Activated CD8-positive, alpha-beta memory T cell treated with anti-CD3 and anti-CD28 coated beads, Interleukin-2, amount 50 U/mL, for 4 hours (primary cell): ENCODE results near the gene SOAT1.
"Not testable (repeated sequence)": the region's sequence is repeated elsewhere in the genome, so short reads cannot be mapped to it uniquely, and the experiment has no call there.

ENCODE experiments used
- DNase-seq: peaks from one replicate; pipeline ENCODE4 v3.0.0-alpha.2; 2020

The SOAT1 gene

DNA sequence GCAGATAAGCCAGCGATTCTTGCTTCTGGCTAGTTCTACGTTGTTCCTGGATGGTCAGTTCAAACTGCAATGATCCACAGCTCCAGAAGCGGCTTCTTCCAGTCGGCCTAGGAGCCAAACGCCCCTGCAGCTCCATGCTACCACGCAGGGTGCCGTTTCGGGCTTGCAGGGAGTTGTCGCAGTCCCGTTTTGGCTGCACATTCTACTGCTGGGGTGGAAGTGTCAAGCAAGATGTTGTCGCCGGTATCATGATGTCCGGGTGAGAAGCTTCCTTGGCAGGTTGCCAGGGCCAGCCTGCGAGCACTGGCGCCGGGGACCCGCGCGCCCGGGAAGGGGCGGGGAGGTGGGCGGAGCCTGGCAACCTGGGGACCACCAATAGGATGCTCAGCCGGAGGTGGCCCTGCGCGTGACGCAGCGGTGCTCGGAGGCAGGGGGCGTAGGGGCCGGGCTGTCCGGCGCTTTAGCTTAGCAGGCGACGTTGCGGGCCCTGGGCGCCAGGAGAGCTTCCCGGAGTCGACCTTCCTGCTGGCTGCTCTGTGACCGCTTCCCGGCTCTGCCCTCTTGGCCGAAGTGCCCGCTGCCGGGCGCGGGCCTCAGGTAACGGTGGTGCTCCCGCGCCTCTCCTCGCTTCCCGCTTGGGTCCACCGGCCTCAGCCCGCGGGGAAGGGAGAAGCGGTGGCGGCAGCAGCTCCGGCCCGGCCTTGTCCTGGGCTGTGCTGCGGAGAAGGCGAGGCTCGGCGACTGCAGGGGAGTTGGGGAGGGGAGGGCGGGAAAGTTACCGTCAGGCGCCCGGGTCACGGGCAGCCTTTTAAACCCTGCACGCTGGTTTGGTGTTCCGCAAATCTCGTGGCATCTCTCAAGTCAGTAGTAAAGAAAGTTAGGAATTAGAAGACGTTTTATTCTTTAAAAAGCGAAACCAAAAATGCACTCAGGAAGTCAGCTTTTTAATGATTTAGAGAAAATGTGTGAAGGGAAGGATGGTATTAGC, at the start of gene SOAT1:
Gene SOAT1, plus strand, starts transcription at position 458 of the 988 bp plus-strand sequence. CDS start 8,888 bp downstream, outside the sequence.
- DNase-seq = peak; percentile 96

DNA sequence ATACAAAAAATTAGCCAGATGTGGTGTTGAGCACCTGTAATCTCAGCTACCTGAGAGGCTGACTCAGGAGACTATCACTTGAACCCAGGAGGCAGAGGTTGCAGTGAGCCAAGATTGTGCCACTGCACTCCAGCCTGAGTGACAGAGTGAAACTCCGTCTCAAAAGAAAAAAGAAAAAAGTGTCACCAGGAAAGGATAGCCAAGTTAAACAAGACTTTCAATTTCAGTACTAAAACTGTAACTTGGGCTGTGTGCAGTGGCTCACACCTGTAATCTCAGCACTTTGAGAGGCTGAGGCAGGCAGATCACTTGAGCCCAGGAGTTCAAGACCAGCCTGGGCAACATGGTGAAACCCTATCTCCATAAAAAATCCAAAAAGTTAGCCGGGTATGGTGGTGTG, 48.2 kb upstream of the SOAT1 start:
- not testable (repeated sequence) for DNase-seq

DNA sequence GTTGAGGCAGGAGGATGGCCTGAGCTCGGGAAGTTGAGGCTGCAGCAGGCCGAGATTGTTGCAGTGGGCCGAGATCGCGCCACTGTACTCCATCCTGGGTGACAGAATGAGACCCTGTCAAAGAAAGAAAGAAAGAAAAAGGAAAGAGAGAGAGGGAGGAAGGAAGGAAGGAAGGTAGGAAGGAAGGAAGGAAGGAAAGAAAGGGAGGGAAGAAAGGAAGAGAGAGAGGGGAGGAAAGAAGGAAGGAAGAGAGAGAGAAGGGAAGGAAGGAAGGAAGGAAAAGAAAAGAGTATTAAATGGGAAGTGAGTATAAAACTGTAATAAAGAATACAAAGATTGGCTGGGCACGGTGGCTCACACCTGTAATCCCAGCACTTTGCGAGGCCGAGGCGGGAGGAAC, 45.7 kb upstream of the SOAT1 start:
- DNase-seq = no peak

DNA sequence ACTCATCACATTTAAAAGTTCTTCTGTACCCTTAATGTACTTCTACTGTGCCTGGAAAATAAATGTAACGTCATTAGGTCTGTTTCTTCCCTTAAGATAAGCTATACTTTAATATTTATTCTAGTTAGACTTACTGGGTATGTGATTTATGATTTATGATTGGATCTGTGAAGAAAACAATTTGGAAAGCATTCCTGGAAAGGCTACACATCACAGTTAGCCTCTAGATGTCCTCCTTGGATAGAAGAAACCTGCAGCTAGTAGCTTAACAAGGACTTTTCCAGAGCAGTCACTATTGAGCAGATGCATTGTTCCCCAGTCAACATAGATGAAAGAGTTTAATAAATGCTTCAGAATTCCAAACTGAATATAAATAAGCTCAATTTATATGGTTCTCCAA, 41.9 kb upstream of the SOAT1 start:
- no peak for DNase-seq

DNA sequence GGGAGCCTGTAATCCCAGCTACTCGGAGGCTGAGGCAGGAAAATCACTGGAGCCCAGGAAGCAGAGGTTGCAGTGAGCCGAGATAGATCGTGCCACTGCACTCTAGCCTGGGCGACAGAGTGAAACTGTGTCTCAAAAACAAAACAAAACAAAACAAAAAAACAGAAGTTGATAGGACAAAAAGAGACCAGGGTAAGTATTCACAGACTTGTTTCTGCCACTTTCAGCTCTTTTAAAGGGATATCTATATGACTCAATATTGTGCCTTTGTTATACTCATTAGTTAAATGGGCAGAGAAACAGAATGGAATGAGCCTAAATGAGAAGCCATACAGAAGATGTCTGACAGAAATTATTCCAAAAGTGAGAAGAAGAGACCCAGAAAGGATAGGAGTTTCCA, 41.0 kb upstream of the SOAT1 start:
- no peak for DNase-seq

DNA sequence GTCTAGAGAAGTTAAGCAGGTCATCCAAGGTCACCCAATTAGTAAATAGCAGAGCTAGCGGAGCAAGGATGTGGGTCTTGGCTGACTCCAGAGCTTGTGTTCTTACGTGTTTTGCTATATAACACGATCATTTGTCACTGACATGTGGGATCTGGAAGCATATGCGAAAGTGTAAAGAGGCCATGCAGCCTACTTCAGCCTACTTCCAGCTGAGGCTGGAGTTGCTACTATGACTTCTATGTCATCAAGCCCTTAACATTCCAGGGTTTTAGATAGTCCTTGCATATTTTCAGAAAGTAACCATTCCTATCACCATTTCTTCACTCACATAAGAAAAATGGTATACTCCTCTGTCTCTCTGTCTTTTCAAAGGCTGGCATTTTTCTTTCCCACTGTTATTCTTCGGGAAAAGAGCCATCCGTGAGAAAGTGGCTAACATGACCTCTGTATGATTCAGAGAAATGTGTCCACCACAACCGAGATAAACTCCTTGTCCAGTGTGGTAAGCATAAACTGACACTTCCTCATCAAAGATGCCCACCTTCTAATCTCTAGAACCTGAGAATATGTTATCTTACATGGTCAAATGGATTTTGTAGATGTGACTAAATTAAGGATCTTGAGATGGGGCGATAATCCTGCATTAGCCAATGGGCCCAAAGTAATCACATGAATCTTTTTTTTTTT, 40.2 kb upstream of the SOAT1 start:
- DNase-seq = no peak

DNA sequence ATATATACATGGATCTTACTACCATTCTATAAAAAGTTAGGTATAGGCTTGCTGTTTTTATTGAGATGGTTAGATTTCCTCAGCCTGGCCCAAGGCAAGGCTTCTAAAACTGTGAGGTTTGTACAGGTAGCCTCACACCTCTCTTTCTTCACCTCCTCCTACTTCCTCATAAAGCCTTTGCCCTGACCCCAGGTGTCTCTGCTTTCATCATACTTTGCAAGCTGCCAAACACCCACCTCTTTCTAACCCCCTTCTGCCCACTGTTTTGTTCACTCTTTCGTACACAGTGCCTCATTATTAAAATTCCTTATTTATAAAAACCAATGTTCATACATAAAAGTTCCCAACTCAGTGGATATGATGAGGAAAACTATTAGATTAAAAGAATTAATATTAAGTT, 31.4 kb upstream of the SOAT1 start:
- DNase-seq = no peak

DNA sequence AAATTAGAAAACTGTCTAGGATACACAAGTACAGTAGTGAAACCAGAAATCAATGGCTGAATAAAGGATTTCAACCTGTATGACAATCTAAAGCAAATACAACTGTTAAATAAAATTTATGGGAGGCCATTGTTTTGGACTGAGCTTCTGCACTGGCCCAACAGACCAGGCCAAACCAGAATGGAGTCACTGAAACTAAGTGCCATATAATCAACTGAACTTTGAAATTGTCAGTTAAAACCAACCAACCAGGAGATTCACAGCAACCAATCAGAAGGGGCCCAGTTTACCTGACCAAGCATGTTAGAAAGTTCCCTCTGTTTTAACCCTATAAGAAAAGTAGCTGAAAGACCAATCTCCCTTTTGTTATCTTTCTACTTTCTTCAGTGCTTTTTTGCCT, 30.5 kb upstream of the SOAT1 start:
- DNase-seq = no peak

DNA sequence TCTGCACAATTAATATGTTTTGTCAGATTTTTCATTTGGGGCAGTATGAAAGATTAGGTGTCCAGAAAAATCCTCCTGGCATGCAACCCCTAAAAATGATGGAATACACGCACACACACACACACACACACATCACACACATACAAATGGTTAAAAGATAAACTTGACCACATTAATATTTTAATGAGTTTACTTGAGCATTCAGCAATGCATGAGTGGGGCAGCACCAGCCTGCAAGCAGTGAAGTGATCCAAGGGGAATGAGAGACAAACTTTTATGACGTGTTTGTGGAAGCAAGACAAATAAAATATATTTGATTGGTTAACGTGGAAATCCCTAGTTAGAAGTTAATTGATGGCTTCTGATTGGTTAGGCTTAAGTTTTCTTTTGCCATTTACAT, 29.1 kb upstream of the SOAT1 start:
- DNase-seq = no peak

DNA sequence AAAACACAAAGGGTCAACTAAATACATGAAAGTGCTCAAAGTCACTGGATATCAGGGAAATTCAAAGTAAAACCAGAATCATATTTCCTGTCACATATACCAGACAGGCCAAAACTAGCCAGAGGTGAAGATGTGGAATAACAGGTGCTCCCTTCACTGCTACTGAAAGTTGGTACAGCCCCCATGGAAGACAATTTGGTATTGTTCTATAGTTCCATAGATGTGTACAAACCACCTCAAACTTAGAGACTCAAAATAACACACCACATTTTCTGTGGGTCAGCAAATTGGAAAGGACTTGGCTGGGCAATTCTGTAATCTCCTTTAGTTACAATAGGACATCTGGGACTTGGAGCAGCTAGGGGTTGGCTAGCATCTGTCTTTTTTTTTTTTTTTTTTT, 24.5 kb upstream of the SOAT1 start:
- no peak for DNase-seq

DNA sequence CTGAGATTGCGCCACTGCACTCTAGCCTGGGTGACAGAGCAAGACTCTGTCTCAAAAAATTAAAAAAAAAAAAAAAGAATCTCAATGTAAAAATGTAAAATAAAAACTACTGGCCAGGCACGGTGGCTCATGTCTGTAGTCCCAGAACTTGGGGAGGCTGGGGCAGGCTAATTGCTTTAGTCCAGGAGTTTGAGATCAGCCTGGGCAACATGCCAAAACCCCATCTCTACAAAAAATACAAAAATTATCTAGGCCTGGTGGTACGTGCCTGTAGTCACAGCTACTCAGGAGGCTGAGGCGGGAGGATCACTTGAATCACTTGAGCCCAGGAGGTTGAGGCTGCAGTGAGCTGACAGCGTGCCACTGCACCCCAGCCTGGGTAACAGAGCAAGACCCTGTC, 19.2 kb upstream of the SOAT1 start:
- DNase-seq = not testable (repeated sequence)

DNA sequence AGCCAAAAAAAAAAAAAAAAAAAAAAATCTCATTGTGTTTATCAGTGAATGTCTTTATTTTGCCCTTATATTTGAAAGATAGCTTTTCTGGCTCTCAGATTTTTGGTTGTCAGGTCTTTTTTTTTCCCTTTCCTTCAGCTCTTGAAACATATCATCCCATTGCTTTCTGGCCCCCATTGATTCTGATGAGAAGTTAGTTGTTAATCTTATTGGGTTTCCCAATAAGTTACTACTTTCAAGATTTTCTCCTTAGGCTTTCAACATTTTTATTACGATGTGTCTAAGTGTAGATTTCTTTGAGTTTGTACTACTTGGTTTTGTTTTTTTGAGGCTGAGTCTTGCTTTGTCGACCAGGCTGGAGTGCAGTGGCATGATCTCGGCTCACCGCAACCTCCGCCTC, 14.7 kb upstream of the SOAT1 start:
- no peak for DNase-seq

DNA sequence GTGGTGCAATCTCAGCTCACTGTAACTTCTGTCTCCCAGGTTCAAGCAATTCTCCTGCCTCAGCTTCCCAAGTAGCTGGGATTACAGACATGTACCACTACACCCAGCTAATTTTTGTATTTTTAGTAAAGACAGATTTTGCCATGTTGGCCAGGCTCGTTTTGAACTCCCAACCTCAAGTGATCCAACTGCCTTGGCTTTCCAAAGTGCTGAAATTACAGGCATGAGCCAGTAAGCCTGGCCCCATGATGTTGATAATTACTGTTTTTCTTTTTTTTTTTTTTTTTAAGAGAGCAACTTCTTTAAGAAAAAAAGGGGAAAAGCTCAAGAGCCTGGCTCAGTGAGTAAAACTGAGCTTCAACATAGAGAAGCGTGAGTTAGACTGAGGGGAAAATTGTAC, 9.6 kb upstream of the SOAT1 start:
- DNase-seq = no peak

DNA sequence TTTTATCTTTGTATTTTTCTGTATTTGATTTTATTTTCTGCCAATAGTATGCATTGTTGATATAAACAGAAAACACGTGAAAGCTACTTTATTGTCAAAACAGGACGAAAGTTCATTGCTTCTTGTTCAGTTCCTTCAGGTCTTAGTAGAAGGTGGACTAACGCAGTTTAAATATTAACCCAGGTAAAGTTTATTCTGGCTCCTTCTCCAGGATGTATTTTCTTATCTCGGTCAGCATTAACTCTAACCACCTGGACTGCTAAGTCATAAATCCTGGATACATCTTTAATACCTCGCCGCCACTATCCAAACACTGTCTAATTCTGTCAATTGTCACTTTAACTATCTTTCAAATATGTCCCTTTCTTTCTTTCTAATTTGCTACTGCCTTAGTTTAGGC, 5.7 kb upstream of the SOAT1 start:
- DNase-seq = no peak

DNA sequence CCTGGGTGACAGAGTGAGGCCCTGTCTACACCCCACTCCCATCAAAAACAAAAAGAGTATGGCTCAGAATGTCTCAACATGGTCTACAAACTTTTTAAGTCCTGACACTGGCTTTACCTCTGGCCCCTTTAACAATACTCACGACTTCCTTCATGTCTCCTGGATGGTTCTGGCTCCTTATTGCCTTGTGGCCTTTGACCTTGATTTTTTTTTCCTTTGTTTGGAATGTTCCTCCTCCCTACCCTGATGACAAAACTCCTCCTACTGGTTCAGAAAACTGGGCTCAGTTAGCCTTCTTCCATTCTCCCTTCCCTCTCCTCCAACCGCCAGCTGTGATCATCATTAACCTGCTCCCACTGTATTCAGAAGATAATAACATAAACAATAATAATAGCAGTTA, 4.6 kb upstream of the SOAT1 start:
- no peak for DNase-seq

DNA sequence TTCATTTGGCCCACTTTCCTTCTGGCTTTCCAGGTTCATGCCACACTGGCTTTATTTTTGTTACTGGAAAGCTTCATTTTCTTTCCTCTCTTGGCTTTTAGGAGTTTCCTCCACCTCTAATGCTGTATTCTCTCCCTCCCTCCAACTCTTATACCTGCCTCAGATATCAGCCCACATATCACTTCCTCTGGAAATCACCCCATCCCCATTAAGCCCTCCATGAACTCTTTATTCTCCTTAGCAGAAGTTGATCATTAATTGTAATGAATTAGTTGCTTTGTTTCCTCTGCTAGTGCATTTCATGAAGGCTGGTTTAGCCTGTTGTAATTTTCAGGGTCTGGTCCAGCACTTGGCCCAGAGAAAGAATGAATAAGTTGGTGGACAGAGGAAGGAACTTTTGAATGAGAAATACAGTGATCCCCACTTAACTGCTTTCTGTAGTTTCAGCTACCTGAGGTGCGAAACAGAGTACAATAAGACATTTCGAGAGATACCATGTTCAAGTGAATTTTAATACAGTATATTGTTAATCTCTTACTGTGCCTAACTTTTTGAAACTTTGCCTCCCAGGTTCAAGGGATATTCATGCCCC, 1.7 kb downstream of the SOAT1 start:
- DNase-seq = no peak

DNA sequence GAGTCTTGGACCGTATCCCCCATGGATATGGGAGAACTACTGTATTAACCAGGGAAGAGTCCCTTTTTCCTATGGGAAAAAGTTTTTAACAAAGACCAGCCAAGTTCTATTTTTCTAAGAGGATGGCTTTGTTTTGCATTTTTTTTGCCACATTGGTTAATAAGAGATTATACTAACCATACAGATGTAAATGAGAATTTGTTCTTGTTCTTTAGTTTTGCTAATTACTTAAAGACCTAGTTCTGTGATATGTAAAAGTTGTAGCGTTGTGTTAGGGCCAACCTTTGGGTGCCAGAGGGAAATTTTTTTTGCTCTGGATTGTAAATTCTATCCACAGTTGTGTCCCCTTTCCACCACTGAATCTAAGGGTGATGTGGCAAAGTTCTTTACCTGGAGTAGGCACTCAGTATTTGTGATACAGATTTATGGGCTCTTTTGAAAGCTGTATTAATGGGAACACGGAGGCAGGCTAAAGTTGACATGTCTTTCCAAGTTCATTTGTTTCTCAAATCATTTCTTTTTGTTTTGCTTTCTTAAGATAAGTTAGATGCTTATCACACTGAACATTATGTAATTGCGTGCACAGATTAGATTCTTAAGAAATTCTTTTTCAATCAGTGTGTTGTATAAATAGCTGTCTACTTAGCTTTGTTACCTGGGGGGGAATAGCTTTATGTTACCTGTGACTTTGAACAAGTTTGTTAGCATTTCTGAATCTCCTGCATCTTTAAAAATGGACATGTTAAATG, 2.9 kb downstream of the SOAT1 start:
- no peak for DNase-seq

DNA sequence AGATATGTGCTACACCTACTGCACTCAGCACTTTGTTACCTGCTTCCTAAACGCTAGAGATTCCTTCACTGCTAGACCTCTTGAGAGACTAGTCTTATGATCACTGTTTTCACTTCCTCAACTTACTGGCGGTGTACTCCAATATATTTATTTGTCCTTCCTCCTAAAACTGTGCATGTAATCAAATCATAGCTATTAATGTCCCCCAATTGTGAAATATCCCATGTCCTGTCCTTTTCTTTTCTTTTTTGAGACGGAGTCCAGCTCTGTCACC, 3.4 kb downstream of the SOAT1 start:
- DNase-seq = no peak

DNA sequence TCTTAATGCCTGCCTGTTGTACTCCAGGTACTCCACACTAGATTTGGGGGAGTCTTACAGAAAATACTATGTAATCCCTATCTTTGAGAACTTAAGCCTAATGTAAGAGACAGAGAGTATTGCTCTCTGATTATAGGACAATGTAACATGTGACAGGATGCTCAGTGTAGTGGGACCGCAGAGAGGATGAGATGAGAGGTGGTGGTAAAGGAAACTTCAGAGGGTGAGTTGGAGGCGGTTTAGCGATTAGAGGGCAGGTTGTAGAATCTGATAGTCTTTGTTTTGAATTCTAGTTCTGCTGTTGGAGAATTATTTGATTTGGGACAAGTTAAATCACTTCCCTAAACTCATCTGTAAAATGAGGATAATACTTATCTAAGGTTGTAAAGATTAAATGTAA, 5.4 kb downstream of the SOAT1 start:
- DNase-seq = peak; percentile 33

DNA sequence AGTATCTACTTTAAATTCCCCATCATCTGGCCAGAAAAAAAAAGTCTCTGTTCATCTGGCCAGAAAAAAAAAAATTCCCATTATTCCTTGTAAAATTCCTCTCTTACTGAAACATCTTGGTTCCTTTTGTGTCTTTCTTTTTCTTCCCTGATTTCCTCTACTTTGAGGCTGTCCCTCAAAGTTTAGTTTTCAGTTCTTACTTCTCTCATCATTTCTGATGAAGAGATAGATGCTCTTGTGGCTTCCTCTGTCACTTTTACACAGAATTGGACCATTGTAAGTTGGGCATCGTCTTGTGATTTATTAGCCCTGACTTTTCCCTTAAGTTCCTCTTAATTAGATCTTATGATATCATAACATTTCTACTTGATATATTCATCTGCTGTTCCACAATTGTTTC, 6.5 kb downstream of the SOAT1 start:
- DNase-seq = no peak

DNA sequence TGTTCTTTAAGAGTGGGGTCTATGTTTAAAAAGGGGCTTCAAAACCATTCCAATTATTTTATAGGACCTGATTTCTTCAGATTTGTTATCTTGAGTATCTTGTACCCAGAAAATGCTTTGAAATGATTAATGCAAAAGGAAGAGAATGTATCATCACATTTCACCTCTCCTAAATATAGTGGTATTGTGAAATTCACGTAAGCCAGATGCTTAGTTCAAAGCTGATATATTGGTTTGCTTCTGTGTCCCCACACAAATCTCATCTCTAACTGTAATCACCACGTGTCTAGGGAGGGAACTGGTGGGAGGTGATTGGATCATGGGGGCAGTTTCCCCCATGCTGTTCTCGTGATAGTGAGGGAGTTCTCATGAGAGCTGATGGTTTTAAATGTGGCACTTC, 8.5 kb downstream of the SOAT1 start:
- no peak for DNase-seq

DNA sequence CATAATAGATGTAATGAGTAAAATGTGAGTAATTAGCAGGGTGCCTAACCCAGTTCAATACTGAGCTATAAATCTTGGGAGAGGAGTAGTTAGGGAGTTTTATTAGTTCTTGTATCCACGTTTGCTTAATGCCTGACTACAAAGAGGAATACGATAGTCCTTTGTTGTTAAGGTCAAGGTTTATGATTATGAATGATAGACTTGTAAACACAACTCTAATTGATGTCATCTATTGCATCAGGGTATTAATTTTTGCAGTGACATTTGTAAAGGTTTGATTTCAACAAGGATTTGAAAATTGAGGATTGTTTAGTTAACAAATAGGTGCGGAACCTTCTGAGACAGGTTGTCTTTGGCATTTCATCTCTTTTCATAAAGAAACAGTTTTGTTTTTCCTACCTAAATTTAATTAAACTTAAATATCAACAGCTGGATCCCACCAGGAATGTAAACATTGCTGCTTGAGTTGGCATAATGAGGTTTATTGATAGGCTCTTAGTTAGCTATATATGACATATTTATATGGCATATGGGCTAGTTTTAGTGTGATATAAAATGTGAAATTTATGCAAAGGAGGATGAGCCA, 9.7 kb downstream of the SOAT1 start:
- no peak for DNase-seq

DNA sequence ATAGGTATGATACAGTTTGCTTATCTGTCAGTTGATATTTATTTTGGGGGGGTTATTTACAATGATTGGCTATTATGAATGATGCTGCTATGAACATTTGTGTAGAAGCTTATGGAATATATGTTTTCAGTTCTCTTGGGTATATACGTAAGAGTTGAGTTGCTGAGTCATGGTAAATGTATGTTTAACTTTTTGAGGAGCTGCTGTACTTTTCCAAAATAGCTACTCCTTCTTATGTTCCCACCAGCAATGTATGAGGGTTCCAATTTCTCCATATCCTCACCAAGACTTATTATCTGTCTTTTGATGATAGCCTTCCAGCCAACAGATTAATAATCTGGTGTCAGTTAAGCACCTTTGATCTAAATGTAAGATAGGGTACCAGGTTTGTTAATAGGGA, 11.9 kb downstream of the SOAT1 start:
- no peak for DNase-seq
